HG02642 (cell line): ENCODE measurements around the gene MID1.
"Not testable (repeated sequence)": the region's sequence is repeated elsewhere in the genome, so short reads cannot be mapped to it uniquely, and the experiment has no call there.

ENCODE experiments used
- ATAC-seq: cut with Tn5 transposase; IDR thresholded peaks from one replicate; pipeline ENCODE4 v1.9.1; 2021; ENCODE audit warnings: mild to moderate bottlenecking; ENCODE audit not compliant: unreplicated experiment, poor library complexity

MID1 gene

GRCh38 chrX:10617999-10618351 is 2.4 kb downstream of the MID1 start:
- no peak for ATAC-seq

DNA sequence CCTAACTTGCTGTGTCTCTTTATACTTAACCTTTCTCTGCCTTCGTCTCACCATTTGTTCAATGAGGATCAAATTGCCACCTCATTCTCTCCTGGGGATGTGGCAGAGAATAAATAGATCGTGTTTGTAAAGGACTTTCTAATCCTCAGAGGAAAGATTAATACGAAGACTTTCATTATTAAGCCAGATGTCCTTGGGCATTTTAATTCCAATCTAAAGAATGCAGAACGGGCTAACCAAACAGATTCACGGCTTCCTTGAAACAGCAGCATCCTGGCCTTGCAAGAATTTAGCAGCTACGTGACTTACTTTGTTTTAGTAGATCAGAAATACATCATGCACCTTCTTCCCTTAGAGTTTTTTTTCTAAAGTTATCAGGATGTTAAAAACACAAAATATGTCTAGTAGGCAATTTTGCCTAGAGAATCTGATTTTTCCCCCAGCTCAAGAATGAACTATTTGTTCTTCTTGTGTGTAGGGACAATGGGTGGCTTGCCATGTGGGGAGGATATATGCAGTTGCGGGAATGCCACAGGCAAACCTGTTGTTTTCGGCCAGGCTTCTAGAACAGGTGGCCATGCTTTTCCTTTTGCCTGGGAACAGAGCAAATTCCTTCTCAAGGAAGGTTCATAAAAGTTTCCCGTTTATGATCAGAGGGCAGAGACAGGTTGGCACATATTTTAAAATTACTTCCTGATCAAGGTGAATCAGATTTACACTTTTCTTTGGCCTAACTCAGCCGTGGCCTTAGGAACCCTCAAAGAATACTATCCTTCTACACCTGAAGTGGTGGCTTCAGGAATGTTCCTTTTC is 3.0 kb downstream of the MID1 start:
- ATAC-seq, result no peak

DNA sequence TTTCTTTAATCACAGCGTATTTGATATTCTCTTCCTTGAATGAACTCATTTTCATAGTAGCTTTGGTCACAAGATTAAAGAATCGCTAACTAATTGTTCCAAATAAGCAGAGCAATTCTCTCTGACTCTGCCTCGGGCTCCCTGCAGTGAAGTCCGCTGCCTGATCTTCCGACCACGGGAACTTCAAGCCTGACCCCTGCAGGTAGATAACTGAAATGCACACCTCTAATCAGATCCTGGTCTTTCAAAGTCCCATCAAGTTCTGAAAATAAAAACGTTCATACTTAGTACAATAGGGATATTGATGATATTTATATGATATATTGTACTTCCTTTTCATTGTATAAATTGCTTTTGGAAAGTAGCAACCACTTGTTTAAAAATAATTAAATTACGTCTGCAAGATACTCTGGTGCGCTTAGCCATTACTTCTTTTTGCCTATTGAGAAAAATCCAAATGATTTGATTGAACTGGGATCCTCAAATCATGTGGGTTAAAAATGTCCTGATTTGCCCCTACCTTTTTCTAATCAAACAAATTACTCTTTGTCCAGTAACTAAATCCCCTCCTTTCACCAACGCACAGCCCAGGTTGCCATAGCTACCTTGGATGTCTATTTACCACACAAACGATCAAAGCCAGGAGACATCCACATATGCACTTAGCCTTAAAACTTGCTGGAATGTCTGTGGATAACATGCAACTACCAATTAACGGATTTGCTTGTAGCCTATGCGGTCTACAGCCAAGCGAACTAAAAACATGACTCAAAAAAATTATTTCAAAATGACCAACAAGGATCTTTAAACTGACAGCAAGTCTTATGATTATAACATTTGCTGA is 4.2 kb downstream of the MID1 start:
- ATAC-seq, result no peak

DNA sequence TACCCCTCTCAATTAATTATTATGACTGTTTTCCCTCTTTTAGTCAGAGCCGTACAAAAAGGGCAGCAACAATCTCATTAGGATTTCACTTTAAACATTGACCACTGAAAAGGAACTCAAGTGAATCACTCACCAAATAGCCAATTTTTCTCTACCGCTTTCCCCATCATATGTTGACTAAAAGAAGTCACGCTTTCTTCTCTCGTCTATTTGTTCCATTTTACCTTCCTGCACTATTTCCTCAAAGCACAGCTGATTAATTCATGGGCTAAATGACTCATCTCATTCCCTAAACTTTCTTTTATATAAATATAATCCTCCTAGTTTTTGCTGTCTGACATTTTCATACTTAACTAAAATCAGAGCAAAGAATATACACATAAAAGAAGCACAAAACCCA is 8.2 kb downstream of the MID1 start:
- ATAC-seq, result no peak

DNA sequence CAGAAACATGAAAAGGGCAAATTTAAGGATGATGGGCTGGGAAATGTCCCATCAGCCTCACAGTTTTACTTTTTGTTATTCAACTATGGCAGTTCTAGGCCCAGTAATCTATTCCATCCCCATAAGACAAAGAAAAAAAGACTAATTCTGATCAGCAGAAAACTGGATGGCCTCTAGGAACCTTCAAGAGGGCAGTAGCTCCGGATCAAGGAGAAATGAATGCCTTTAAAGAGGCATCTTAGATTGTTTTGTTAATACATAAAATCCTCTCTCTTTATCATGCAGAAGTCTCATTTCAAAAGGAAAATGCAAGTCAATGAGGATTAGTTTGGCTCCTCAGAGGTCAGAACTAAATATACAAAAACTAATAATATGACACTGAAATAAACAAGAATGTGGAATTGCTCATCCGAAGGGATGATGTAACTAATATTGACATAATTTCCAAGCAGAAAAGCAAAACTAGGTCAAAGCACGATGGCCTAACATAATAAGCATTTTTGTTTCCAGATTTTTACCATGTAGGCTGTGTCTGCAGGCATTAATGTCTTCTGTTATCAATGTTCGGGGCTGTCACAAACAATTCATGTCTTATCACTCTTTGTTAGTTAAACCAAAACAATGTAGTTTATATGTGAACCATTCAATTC is 8.8 kb downstream of the MID1 start:
- ATAC-seq, result no peak

DNA sequence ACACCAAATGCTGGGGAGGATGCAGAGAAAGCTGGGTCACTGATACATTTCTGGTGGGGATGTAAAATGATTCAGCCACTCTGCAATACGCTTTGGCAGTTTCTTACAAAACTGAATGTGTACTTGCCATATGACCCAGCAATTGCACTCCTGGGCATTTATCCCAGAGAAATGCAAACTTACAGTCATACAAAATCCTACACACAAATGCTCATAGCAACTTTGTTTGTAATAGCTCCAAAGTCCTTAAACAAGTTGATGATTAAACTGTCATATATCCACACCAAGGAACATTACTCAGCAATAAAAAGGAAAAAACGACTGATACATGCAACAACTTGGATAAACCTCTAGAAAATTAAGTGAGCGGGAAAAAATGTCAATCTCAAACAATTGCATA is 12.3 kb downstream of the MID1 start:
- ATAC-seq, result no peak

- no peak for ATAC-seq
These were observed 13.2 kb downstream of the MID1 start for GRCh38 chrX:10607233-10607632.

GRCh38 chrX:10603612-10604011 is 16.8 kb downstream of the MID1 start:
- ATAC-seq, result no peak

- ATAC-seq, result no peak
These were observed 17.7 kb downstream of the MID1 start for GRCh38 chrX:10602646-10603045.

- no peak for ATAC-seq
These were observed 19.9 kb downstream of the MID1 start for GRCh38 chrX:10600479-10600878.

DNA sequence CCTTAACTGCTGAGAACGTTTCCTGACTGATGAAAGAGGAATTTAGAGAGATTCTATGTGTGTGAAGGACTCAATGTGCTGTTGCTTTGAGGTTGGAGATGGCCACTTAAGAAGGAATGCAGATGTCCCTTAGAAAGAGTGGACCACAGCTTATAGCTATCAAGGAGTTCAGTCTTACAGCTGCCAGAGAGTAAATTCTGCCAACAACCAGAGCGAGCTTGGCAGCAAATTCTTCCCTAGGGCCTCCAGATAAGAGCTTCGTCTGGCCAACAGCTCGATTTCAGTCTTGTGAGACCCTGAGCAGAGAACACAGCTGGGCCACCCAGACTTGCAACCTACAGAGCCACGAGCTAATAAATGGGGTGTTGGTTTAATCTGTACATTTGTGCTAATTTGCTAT is 21.8 kb downstream of the MID1 start:
- no peak for ATAC-seq

GRCh38 chrX:10597871-10598270 is 22.5 kb downstream of the MID1 start:
- no peak for ATAC-seq

DNA sequence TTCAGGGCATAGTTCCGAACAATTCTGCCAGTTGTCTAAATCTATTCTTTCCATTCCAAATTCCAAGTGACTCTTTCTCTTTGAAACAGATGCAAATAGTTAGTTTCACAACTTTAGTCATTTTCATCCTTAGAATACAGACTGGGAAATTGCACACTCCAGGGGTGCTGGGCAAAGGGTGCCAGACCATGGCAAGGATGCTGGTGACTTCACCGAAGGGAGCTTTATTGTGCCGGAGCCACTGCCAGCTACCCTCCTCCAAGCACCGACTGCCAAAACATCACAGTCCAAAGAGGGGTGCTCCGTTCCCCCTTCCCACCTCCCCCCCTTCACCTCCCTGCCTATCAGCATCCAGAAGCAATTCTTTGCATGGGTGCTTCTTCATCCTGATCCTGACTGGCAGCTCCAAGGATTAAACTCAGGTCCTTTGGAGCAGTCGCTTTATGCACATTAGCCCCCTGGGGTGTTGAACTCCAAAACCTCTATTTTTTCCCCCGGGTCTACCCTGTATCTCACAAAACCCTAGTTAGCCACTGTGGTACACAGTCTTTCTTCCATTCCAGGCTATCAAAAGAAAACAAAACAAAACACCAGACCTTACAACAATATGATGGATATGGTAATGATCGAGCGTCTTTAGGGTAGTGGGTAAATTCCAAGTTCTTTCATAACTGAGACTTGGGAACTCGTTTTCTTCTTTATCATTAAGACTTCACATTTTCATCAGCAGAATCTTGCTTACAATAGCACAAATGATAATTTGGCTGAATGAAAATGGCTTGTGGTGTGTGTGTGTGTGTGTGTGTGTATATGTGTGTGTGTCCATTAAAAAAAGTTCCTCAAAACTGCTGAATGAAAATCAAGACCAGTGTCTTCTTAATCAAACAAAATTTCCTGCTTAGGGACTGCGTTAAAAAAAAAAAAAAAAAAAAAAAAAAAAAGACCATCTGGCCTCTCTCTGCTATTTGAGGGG is 28.7 kb downstream of the MID1 start:
- ATAC-seq, result no peak

DNA sequence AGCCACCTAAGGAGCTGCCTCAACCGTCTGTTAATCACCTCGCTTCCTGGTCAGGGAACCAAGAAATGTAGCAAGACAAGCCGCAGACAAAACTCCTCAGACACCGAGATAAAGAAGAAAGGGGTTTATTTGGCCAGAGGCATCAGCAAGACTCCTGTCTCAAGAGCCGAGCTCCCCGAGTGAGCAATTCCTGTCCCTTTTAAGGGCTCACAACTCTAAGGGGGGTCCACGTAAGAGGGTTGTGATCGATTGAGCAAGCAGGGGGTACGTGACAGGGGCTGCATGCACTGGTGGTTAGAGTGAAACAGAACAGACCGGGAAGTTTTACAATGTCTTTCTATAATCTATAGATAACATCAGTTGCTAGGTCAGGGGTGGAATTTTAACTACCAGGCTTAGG is 30.6 kb downstream of the MID1 start:
- not testable (repeated sequence) for ATAC-seq

- no peak for ATAC-seq
These were observed 31.3 kb downstream of the MID1 start for GRCh38 chrX:10589098-10589497.

DNA sequence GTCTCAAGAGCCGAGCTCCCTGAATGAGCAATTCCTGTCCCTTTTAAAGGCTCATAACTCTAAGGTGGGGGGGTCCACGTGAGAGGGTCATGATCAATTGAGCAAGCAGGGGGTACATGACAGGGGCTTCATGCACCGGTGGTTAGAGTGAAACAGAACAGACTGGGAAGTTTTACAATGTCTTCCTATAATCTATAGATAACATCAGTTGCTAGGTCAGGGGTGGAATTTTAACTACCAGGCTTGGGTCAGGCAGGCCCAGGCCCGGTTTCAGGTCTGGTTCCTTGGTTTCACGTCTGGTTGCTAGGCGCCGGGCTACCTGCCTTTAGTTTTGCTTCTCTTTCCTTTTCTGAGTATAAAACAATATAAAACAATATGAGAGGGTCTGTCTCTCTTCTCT is 35.5 kb downstream of the MID1 start:
- ATAC-seq, result not testable (repeated sequence)

GRCh38 chrX:10582945-10583344 is 37.4 kb downstream of the MID1 start:
- ATAC-seq, result no peak

- ATAC-seq, result no peak
These were observed 38.1 kb downstream of the MID1 start for GRCh38 chrX:10582215-10582733.

DNA sequence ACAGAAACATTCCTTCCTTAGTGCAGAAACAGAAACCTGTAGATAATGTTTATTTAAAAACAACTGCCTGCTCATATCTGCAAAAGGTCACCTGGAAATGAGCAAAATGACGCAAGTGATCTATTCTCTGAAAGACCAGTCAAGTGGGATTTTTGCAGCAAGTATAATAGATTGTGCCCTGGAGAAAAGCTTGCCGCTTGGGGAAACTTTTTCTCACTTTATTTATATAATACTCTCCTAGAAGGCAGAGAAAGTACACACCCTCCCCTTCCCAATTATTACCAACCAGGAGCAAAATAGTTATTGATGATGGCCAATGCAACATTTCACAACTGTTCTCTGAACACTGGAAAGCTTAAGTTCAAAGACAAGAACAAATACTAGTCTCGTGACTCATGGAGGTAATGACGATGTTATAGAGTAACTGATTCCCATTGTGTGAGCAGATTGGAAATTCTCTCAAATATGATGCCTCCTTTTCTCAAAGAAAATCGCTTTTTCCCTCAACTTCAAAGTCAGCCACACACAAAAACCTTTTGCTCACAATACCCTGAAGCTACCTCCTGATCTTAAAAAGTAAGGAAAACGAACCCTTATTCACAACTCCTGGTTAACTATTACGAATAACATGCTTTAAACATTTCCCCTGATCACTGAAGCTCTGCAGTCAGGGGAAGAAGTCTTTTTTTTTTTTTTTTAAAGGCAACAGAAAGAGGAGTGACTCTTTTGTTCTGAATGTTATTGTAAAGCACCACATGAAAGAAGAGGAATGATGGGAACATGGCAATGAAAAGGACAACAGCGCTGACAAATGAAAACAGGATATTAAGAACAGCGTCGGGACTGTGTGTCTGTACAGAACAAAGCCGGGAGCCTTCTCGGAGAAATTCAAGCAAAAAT is 41.0 kb downstream of the MID1 start:
- no peak for ATAC-seq
